Fibroblast of villous mesenchyme (primary cell): ENCODE results near the gene OCA2. TPM values are rescaled to one million over a fixed set of nuclear protein-coding genes. Genes with fewer than 3 reads are reported as not detected.

ENCODE experiments used
- DNase-seq: peaks from one replicate; pipeline ENCODE4 v3.0.0-alpha.2; 2010; ENCODE audit warnings: low read depth
- H3K4me3 ChIP-seq: 2 replicates; pipeline ENCODE4 v1.5.1; 2011; ENCODE audit warnings: low read depth, mild to moderate bottlenecking, low read length
- total RNA-seq: library from RNA; depleted of rRNA; stranded (reverse); fragments of >200 nt; gene quantifications from 2 replicates; pipeline ENCODE4 v1.2.3, GENCODE V29; 2012
- TF ChIP-seq, protein P1 (sequence below): IDR thresholded peaks from 2 replicates; pipeline ENCODE4 v1.5.1; 2012; ENCODE audit warnings: low read depth, mild to moderate bottlenecking, low read length; ENCODE audit not compliant: insufficient read depth

Gene OCA2
- total RNA-seq, 1 donor = not detected

GRCh38 chr15:28114114-28114455, 15.0 kb upstream of the OCA2 start:
- TF ChIP-seq, protein P1, sequence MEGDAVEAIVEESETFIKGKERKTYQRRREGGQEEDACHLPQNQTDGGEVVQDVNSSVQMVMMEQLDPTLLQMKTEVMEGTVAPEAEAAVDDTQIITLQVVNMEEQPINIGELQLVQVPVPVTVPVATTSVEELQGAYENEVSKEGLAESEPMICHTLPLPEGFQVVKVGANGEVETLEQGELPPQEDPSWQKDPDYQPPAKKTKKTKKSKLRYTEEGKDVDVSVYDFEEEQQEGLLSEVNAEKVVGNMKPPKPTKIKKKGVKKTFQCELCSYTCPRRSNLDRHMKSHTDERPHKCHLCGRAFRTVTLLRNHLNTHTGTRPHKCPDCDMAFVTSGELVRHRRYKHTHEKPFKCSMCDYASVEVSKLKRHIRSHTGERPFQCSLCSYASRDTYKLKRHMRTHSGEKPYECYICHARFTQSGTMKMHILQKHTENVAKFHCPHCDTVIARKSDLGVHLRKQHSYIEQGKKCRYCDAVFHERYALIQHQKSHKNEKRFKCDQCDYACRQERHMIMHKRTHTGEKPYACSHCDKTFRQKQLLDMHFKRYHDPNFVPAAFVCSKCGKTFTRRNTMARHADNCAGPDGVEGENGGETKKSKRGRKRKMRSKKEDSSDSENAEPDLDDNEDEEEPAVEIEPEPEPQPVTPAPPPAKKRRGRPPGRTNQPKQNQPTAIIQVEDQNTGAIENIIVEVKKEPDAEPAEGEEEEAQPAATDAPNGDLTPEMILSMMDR = no peak
- DNase-seq = no peak
- H3K4me3 ChIP-seq = no peak overlapping the region

DNA sequence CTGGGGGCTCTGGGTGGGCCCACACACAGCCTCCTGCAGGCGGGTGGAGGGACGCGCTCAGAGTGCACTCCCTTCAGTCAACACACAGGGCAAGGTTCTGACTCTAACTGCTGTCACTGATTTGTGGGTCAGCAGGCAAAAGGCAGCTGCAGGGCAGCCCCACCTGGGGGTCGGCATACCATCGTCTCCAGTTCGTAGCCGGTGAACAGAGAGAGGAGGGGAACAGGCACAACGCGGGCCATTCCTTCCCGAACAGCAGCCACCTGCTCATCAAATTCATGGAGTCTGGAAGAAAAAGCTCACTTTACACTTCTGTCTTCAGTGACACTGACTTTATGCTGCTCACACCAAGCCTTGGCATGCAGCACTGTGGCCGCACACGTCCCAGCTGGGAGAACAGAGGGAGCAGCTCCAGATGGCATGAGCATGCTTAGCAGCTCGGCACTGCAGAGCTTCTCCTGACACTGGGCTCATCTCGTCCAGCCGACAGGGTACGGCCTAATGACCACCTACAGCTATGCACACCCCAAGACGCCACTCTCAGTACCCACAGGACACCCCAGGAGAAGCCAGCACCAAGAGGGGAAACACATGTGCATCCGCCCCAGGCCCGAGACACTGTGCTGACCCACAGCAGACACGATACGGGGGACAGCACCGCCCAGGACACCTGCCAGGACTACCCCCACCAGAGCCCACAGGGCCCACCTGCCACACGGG, 14.4 kb upstream of the OCA2 start:
- TF ChIP-seq, protein P1 = no peak
- DNase-seq = no peak
- no peak overlapping the region for H3K4me3 ChIP-seq

DNA sequence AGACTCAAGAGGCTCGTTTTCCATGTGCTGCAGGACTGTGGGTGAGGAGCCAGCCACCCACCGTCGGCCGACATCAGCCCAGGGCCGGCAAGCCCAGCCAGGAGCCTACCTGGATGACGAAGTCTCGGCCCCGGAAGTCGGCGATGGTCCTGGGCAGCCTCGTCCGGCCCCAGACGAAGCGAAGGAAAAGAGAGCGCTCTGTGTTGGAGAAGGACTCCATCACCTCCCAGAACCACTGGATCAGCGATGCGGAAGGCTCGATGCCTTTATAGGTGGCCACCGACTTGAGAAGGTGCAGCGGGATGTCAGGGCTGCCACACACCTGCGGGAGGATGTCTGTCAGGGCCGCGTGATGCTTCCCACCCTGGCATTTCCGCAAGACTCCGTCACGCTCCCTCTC, 13.8 kb upstream of the OCA2 start:
- DNase-seq = no peak
- no peak overlapping the region for H3K4me3 ChIP-seq
- TF ChIP-seq, protein P1 = no peak

DNA sequence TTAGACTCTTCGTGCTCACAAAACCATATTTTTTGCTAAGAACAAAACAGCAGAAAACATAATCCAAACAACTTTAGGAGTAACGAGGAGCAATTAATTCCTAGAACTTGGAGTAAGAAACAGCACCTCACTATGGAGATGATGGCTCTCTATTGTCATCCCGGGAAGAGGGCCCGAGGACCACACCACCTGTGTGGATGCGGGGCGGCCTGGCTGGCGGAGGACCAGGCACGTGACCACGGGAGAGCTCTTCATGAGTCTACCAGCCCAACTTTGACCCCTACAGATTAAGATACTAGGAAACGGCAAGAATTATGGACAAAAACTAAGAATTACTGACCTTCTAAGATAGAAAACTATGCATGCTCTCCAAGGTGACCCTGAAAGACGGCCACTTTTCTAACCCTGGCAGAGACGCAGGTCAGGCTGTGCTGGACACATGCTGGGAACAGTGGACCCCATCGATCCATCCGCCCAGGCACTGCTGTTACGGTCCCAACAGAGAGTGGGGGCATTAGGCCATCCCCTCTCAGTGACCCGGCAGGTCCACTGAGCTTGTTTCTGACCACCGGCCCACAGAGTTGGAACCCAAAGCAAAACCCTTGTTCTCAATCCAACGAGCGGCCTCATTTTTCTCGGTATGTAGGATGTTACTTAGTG, 13.1 kb upstream of the OCA2 start:
- DNase-seq = no peak
- TF ChIP-seq, protein P1 = no peak
- H3K4me3 ChIP-seq = no peak overlapping the region

GRCh38 chr15:28111543-28111942, 12.4 kb upstream of the OCA2 start:
- H3K4me3 ChIP-seq = no peak overlapping the region
- DNase-seq = no peak
- TF ChIP-seq, protein P1 = no peak

DNA sequence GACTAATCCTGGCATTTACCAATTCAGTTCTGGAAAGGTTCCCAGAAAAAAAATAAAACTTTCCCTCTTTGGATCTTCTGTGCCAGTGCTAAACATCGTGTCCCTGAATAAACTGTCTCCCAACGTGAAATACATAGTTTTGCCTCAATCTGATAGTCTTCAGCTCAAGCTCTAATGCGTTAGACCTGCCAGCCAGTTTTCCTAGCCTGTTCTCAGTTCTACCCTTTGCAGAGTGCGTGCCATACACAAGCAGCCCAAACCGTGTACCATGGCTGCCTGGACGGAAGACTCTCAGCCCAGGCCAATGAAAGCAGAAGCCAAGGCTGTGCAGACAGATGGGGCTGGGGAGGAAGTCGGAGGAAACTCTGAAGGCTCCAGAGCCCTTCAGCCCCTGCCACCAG, 11.4 kb upstream of the OCA2 start:
- DNase-seq = no peak
- no peak overlapping the region for H3K4me3 ChIP-seq
- TF ChIP-seq, protein P1 = no peak
